GM18867 (cell line): ENCODE measurements around the gene CLDN9.
A peak's percentile ranks its signal among the peaks of the same experiment; 100 is the strongest.

Source experiments
- ATAC-seq: cut with Tn5 transposase; IDR thresholded peaks from one replicate; pipeline ENCODE4 v1.9.1; 2021; ENCODE audit warnings: mild to moderate bottlenecking, moderate library complexity; ENCODE audit not compliant: unreplicated experiment

The CLDN9 gene

GRCh38 chr16:3017794-3018506 lies 5.2 kb downstream of the CLDN9 start, which contains the start of gene CLDN6:
CLDN6 (minus strand) TSS chr16:3018183; CDS start chr16:3016021, 2,162 bp downstream.
- ATAC-seq: no peak

GRCh38 chr16:3019594-3020246 lies 7.0 kb downstream of the CLDN9 start:
- no peak for ATAC-seq

- no peak for ATAC-seq
Measured at GRCh38 chr16:3020247-3020603, 7.5 kb downstream of the CLDN9 start, which contains the start of gene TNFRSF12A. TNFRSF12A (plus strand) TSS chr16:3020368; CDS start chr16:3020398, 30 bp downstream.

DNA sequence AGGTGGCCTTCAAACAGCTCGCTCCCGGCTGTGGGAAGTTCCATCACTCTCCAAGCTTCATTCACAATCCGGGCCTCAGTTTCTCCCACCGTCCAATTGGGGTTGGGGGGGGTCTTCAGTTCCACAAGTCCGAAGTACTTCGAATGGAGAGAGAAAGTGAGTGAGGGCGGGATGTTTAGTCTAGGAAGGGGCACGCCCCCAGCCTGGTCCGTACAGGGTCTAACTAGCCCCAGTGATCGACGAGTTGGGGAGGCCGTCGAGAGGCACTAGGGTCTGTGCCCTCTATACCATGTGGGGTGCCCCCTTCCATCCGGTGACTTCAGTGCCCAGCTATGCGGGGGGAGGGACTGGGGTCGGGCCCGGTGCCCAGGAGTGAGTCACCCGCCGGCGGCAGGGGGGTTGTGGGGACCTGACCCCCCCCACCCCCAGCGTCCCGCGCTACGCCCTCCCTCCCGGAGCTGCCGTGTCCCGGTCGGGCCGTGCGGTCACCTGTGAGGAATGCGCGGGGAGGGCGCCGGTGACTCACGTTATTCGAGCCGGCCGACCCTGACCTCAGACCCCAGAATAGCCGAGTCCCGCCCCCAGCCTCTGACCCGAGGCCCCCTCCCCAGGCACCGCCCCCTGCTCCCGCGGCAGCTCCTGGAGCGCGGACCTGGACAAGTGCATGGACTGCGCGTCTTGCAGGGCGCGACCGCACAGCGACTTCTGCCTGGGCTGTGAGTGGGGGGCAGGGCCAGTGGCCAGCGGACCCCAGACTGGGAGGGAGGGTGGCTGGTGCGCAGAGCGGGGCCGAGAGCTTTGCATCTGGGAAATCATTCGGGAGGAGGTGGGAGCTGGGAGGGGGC lies 8.1 kb downstream of the CLDN9 start:
- ATAC-seq: no peak

DNA sequence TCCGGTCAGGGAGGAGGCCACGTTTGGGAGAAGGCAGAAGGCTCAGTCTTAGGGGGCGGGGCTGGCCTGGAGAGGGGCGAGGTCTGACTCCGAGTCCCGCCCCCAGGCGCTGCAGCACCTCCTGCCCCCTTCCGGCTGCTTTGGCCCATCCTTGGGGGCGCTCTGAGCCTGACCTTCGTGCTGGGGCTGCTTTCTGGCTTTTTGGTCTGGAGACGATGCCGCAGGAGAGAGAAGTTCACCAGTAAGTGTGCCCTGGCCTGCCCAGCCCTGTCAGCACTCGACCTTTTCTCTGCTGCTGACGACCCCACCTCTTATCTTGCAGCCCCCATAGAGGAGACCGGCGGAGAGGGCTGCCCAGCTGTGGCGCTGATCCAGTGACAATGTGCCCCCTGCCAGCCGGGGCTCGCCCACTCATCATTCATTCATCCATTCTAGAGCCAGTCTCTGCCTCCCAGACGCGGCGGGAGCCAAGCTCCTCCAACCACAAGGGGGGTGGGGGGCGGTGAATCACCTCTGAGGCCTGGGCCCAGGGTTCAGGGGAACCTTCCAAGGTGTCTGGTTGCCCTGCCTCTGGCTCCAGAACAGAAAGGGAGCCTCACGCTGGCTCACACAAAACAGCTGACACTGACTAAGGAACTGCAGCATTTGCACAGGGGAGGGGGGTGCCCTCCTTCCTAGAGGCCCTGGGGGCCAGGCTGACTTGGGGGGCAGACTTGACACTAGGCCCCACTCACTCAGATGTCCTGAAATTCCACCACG lies 8.9 kb downstream of the CLDN9 start:
- ATAC-seq: no peak

- no peak for ATAC-seq
Measured at GRCh38 chr16:3022208-3022683, 9.5 kb downstream of the CLDN9 start.

DNA sequence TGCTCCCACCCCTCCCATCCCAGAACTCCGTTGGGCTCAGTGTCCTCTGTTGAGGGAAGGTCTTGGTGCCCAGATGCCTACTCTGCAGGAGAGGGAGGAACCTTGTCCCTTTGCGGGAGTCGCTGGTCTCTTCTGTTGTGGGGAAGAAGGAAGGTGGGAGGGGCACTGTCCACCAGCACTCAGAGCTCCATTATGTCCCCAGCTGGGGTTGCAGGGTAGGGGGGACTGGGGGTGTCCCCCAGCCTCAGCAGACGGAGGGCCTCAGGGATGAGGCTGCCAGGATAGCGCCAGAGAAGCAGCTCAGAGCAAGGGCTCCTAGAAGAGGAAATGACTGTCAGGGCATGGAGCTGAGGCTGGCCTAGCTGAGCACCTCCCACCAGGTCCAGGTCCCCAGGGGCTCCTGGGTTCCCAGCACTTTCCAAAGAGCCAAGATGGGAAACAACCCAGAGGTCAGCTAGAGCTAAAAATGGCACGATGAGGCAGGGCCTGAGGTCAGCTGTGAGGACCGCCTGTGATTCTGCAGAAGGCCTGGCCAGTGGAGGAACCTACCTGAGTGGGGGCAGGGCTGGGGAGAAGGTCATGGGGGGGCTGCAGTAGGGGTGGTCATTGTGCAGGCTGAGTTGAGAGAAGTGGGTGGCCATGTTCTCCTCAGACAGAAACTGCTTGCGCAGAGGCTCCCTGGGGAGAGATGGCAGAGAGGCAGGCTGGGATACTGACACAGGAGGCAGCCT lies 10.1 kb downstream of the CLDN9 start:
- no peak for ATAC-seq

DNA sequence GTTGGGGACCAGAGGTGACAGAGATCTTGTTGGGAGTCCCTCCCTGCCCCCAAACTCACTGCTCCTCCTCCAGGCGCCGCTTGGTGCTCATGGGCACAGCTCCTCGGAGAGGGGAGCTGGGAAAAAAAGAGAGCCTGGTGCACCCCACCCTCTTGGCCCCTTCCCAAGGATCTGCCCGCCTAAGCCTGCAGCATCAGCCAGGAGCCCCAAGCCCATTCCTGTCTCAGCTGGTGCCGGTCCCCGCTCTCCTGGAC lies 10.6 kb downstream of the CLDN9 start:
- ATAC-seq: no peak

GRCh38 chr16:3023669-3024478 lies 11.2 kb downstream of the CLDN9 start, which contains the start of the genes HCFC1R1 and THOC6:
HCFC1R1 (minus strand) TSS chr16:3023942; CDS start chr16:3023941, 1 bp downstream.
THOC6 (plus strand) TSS chr16:3024035; CDS start chr16:3024327, 292 bp downstream.
- peak; percentile 77 for ATAC-seq

DNA sequence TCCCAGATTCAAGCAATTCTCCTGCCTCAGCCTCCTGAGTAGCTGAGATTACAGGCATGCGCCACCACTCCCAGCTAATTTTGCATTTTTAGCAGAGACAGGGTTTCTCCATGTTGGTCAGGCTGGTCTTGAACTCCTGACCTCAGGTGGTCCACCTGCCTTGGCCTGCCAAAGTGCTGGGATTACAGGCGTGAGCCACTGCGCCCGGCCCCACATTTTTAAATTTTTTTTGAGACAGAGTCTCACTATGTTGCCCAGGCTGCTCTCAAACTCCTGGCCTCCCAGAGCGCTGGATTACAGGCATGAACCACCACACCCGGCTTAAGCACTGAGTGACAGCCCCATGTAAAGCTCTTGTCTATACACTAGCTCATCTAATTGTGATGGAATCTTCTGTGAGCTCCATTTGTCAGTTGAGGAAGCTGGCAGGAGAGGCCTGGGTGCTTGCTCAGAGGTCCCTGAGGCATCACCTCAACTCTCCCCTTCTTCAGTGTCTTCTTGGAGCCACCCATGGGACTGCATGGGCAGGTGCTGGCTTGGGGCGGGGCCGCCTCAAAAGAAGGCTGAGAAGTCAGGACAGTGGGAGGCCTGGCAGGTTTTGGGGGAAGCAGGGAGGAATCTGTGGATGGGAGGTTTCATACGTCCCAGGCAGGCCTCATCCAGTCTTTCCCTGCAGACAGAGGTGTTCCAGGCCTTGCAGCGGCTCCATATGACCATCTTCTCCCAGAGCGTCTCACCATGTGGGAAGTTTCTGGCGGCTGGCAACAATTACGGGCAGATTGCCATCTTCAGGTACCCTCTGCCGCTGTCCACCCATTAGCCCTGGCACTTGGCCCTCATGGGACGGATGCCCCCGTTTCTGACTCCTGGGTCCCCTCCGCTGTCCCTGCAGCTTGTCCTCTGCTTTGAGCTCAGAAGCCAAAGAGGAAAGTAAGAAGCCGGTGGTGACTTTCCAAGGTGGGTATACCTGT lies 12.6 kb downstream of the CLDN9 start:
- ATAC-seq: no peak

DNA sequence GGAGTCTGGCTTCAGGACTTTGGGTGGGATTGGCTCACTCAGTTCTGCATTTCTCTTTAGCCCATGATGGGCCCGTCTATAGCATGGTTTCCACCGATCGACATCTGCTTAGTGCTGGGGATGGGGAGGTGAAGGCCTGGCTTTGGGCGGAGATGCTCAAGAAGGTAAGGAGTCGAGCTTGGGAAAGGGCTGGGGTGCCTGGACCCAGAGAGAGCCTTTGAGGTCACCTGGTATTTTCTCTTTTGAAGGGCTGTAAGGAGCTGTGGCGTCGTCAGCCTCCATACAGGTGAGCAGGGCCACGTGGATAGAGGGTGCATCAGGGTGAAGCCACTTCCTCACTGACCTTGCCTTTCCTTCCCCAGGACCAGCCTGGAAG lies 13.3 kb downstream of the CLDN9 start:
- no peak for ATAC-seq

DNA sequence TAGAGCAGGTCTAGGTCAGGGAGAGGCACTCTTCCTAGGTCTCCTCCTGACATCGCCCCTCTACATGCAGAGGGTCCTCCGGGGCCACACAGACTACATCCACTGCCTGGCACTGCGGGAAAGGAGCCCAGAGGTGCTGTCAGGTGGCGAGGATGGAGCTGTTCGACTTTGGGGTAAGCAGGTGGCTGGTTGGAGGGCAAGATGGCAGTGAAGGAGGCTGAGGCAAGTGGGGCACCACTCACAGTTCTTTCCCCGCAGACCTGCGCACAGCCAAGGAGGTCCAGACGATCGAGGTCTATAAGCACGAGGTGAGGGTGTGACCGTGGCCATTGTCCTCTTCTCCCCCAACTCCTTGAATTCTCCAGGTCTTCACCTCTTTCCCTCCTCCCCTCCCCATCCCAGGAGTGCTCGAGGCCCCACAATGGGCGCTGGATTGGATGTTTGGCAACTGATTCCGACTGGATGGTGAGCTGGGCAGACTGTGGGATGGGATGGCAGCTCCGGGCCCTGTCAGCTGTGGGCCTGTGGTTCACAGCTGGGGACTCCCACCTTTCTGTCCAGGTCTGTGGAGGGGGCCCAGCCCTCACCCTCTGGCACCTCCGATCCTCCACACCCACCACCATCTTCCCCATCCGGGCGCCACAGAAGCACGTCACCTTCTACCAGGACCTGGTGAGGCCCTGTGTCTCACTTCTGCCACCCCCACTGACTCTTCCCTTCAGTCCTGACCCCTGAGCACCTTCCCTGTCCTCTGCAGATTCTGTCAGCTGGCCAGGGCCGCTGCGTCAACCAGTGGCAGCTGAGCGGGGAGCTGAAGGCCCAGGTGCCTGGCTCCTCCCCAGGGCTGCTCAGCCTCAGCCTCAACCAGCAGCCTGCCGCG lies 14.1 kb downstream of the CLDN9 start:
- ATAC-seq: no peak

GRCh38 chr16:3027489-3027795 lies 14.7 kb downstream of the CLDN9 start:
- ATAC-seq: no peak

GRCh38 chr16:3027983-3028715 lies 15.4 kb downstream of the CLDN9 start:
- ATAC-seq: no peak

DNA sequence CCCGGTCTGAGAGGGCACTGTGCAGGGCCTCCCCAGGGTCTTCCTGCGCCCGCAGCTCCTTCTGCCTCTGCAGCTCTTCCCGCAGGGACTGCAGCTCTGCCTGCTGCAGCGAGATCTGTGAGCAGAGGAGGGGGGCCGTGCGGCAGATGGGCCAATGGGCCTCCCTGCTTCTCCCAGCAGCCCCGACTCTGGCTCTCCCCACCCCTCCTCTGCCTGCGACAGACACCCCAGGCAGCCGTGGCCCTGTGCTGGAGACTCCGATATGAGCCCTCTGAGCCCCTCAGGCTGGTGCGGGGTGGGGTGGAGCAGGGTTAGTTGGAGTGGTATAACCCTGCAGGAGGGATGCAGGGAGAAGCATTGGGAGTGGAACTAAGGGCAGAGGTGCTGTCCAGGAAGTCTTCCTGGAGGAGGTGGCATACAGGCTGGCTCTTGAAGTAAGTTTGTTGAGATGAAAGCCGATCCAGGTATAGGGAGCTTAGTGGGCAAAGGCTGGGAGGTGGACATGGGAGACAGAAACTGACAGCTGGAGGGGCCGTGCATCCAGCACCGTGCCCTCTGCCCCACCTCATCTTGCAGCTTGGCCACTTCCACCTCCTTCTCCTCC lies 16.1 kb downstream of the CLDN9 start:
- no peak for ATAC-seq

- ATAC-seq: no peak
Measured at GRCh38 chr16:3029491-3030221, 16.9 kb downstream of the CLDN9 start.
